SU-DHL-6 (cell line): ENCODE measurements around the gene KCNC3.

Source experiments
- H2AFZ ChIP-seq: fragments of 200-600 bp; sonication (generic); 2 replicates; pipeline ENCODE4 v1.6.1; 2014; ENCODE audit warnings: low read depth, mild to moderate bottlenecking, moderate library complexity, mixed read lengths, antibody characterized with exemption, low read length; ENCODE audit not compliant: severe bottlenecking
- H3F3A ChIP-seq: fragments of 200-600 bp; shearing (Covaris generic); 2 replicates; pipeline ENCODE4 v1.6.0; 2016; ENCODE audit warnings: antibody characterized with exemption, mild to moderate bottlenecking; ENCODE audit not compliant: insufficient read depth
- H3K27ac ChIP-seq: fragments of 200-600 bp; sonication (generic); 2 replicates; pipeline ENCODE4 v1.5.1; 2016; ENCODE audit warnings: low read depth, mild to moderate bottlenecking, low read length, moderate library complexity, mixed read lengths
- H3K27me3 ChIP-seq: fragments of 200-600 bp; sonication (generic), shearing (Covaris generic); 2 replicates; pipeline ENCODE4 v1.6.0; 2014; ENCODE audit warnings: mild to moderate bottlenecking, low read length
- H3K36me3 ChIP-seq: fragments of 200-600 bp; sonication (generic); 2 replicates; pipeline ENCODE4 v1.6.1; 2014; ENCODE audit warnings: mild to moderate bottlenecking, low read length, mixed read lengths
- H3K4me2 ChIP-seq: fragments of 300-600, 200-600 bp; shearing (Covaris generic), sonication (generic); 2 replicates; pipeline ENCODE4 v1.6.0; 2014; ENCODE audit warnings: low read length, low read depth, mild to moderate bottlenecking; ENCODE audit not compliant: poor library complexity, severe bottlenecking
- H3K4me3 ChIP-seq: fragments of 200-600 bp; sonication (generic); 2 replicates; pipeline ENCODE4 v1.5.1; 2014; ENCODE audit warnings: antibody characterized with exemption, low read length, mild to moderate bottlenecking, mixed read lengths; ENCODE audit not compliant: insufficient read depth, poor library complexity, severe bottlenecking
- H3K79me2 ChIP-seq: fragments of 200-600 bp; sonication (generic); 2 replicates; pipeline ENCODE4 v1.6.1; 2014; ENCODE audit warnings: mild to moderate bottlenecking, low read length, moderate library complexity; ENCODE audit not compliant: insufficient read depth
- H3K9ac ChIP-seq: fragments of 200-600 bp; sonication (generic); 2 replicates; pipeline ENCODE4 v1.7.0; 2014; ENCODE audit warnings: mild to moderate bottlenecking, low read length
- H3K9me2 ChIP-seq: fragments of 200-600 bp; sonication (generic); replicated peaks from 2 replicates; pipeline ENCODE4 v1.6.1; 2014; ENCODE audit warnings: low read length; ENCODE audit not compliant: insufficient read depth
- H3K9me3 ChIP-seq: fragments of 200-600 bp; sonication (generic); 2 replicates; pipeline ENCODE4 v1.6.1; 2014; ENCODE audit warnings: low read length, mixed read lengths; ENCODE audit not compliant: insufficient read depth
- H4K20me1 ChIP-seq: fragments of 200-600 bp; sonication (generic); 2 replicates; pipeline ENCODE4 v1.6.1; 2014; ENCODE audit warnings: low read depth, mild to moderate bottlenecking, antibody characterized with exemption, low read length, moderate library complexity, mixed read lengths
- EZH2phosphoT487 ChIP-seq: fragments of 200-600 bp; sonication (generic), shearing (Covaris generic); conservative IDR thresholded peaks from 2 replicates; pipeline ENCODE4 v1.6.1; 2018; ENCODE audit warnings: mild to moderate bottlenecking, antibody characterized with exemption, low read length, moderate library complexity, mixed read lengths
- TF ChIP-seq, protein P1 (sequence below): fragments of 200-600 bp; sonication (generic); IDR thresholded peaks from one replicate; pipeline ENCODE4 v1.5.1; 2017; ENCODE audit warnings: antibody characterized with exemption, mild to moderate bottlenecking, low read length, moderate library complexity; ENCODE audit not compliant: insufficient read depth, poor library complexity, severe bottlenecking

The KCNC3 gene

GRCh38 chr19:50272263-50272897 lies 56.8 kb downstream of the KCNC3 start:
- Histone ChIP-seq H3K4me2 (no peak overlapping the region), H4K20me1 (no peaks in the 10 kb centered on the region), H3K9me3 (no peaks in the 10 kb centered on the region), H3F3A (no peaks in the 10 kb centered on the region), H3K9me2 (no peaks in the 10 kb centered on the region), H3K27ac (no peak overlapping the region), H3K79me2 (no peaks in the 10 kb centered on the region), H3K4me3 (no peak overlapping the region), H3K36me3 (no peaks in the 10 kb centered on the region), H3K27me3 (no peaks in the 10 kb centered on the region), H3K9ac (no peak overlapping the region), H2AFZ (no peak overlapping the region)
- no peak for TF ChIP-seq EZH2phosphoT487
- TF ChIP-seq, protein P1, sequence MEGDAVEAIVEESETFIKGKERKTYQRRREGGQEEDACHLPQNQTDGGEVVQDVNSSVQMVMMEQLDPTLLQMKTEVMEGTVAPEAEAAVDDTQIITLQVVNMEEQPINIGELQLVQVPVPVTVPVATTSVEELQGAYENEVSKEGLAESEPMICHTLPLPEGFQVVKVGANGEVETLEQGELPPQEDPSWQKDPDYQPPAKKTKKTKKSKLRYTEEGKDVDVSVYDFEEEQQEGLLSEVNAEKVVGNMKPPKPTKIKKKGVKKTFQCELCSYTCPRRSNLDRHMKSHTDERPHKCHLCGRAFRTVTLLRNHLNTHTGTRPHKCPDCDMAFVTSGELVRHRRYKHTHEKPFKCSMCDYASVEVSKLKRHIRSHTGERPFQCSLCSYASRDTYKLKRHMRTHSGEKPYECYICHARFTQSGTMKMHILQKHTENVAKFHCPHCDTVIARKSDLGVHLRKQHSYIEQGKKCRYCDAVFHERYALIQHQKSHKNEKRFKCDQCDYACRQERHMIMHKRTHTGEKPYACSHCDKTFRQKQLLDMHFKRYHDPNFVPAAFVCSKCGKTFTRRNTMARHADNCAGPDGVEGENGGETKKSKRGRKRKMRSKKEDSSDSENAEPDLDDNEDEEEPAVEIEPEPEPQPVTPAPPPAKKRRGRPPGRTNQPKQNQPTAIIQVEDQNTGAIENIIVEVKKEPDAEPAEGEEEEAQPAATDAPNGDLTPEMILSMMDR: no peak

GRCh38 chr19:50269653-50270052 lies 59.5 kb downstream of the KCNC3 start:
- H3K4me3 ChIP-seq: no peak overlapping the region
- H3K27ac ChIP-seq: no peak overlapping the region
- H3K79me2 ChIP-seq: no peaks in the 10 kb centered on the region
- no peaks in the 10 kb centered on the region for H3K9me2 ChIP-seq
- TF ChIP-seq, protein P1: no peak
- no peak for TF ChIP-seq EZH2phosphoT487
- no peak overlapping the region for H3K9ac ChIP-seq
- H2AFZ ChIP-seq: no peak overlapping the region
- no peaks in the 10 kb centered on the region for H3K27me3 ChIP-seq
- no peaks in the 10 kb centered on the region for H3K9me3 ChIP-seq
- H3K36me3 ChIP-seq: no peaks in the 10 kb centered on the region
- H3K4me2 ChIP-seq: no peak overlapping the region
- H3F3A ChIP-seq: no peaks in the 10 kb centered on the region
- H4K20me1 ChIP-seq: no peaks in the 10 kb centered on the region

DNA sequence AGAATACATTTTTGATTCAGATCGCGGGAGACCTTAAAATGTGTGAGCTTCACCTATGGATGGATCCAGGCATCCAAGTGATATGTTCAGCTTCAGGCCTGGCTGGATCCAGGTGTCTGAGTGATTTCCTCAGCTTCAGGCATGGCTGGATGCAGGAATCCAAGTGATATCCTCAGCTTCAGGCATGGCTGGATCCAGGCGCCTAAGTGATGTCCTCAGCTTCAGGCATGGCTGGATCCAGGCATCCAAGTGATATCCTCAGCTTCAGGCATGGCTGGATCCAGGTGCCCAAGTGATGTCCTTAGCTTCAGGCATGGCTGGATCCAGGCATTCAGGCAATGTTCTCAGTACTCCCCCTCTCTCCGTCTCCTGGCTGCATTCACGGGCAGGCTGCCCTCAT lies 60.7 kb downstream of the KCNC3 start:
- H3K4me3 ChIP-seq: no peak overlapping the region
- no peak overlapping the region for H2AFZ ChIP-seq
- H3K27ac ChIP-seq: no peak overlapping the region
- no peaks in the 10 kb centered on the region for H4K20me1 ChIP-seq
- TF ChIP-seq, protein P1: no peak
- TF ChIP-seq EZH2phosphoT487: no peak
- no peaks in the 10 kb centered on the region for H3K79me2 ChIP-seq
- H3K9me3 ChIP-seq: no peaks in the 10 kb centered on the region
- no peaks in the 10 kb centered on the region for H3K27me3 ChIP-seq
- H3K4me2 ChIP-seq: no peak overlapping the region
- H3K36me3 ChIP-seq: no peaks in the 10 kb centered on the region
- H3K9ac ChIP-seq: no peak overlapping the region
- no peaks in the 10 kb centered on the region for H3F3A ChIP-seq
- H3K9me2 ChIP-seq: no peaks in the 10 kb centered on the region

DNA sequence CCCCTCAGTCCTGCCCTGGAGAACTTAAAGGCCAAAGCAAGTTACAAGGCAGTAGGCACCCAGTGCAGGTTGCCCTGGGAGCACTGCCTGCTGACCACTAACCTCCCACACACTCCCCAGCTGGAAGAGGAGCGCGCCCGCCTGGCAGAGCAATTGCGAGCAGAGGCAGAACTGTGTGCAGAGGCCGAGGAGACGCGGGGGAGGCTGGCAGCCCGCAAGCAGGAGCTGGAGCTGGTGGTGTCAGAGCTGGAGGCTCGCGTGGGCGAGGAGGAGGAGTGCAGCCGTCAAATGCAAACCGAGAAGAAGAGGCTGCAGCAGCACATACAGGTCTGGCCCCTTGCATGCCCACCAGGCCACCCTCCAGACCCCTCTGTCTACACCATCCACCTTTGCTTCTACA lies 61.1 kb downstream of the KCNC3 start:
- no peaks in the 10 kb centered on the region for H3K36me3 ChIP-seq
- H3K4me2 ChIP-seq: no peak overlapping the region
- no peak overlapping the region for H3K27ac ChIP-seq
- H3K79me2 ChIP-seq: no peaks in the 10 kb centered on the region
- no peaks in the 10 kb centered on the region for H3K27me3 ChIP-seq
- no peaks in the 10 kb centered on the region for H4K20me1 ChIP-seq
- H3K4me3 ChIP-seq: no peak overlapping the region
- no peaks in the 10 kb centered on the region for H3K9me2 ChIP-seq
- H2AFZ ChIP-seq: no peak overlapping the region
- H3F3A ChIP-seq: no peaks in the 10 kb centered on the region
- no peak for TF ChIP-seq EZH2phosphoT487
- TF ChIP-seq, protein P1: no peak
- H3K9ac ChIP-seq: no peak overlapping the region
- H3K9me3 ChIP-seq: no peaks in the 10 kb centered on the region
